Neuron (in vitro differentiated cells): ENCODE measurements around the gene SGSM2.

Source experiments
- H2AFZ ChIP-seq: one replicate; pipeline ENCODE4 v1.6.1; 2013; ENCODE audit warnings: low read depth, mild to moderate bottlenecking, inconsistent platforms, low read length, moderate library complexity
- H3K27me3 ChIP-seq: one replicate; pipeline ENCODE4 v1.6.1; 2013; ENCODE audit warnings: low read length; ENCODE audit not compliant: insufficient read depth
- H3K36me3 ChIP-seq: one replicate; pipeline ENCODE4 v1.6.1; 2013; ENCODE audit warnings: low read length; ENCODE audit not compliant: insufficient read depth
- H3K4me1 ChIP-seq: one replicate; pipeline ENCODE4 v1.6.1; 2013; ENCODE audit warnings: low read length; ENCODE audit not compliant: insufficient read depth
- H3K4me3 ChIP-seq: 2 replicates; pipeline ENCODE4 v1.5.1; 2013; ENCODE audit warnings: mild to moderate bottlenecking, low read length, moderate library complexity
- H3K9me3 ChIP-seq: one replicate; pipeline ENCODE4 v1.6.1; 2013; ENCODE audit warnings: low read length

Gene SGSM2

DNA sequence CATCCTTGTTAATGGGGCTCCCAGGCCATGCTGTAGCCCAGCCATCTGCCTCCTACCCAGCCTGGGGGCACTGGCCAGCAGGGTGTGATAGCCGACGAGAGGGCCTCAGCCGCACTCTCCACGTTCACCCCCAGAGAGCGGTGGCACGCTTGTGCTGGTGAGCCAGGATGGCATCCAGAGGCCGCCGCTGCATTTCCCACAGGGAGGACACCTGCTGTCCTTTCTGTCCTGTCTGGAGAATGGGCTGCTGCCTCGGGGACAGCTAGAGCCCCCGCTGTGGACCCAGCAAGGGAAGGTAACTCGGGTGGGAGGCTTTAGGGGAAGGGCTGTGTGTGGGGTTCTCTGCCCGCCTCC, 27.4 kb downstream of the SGSM2 start:
- no peaks in the 10 kb centered on the region for H3K27me3 ChIP-seq
- H3K4me3 ChIP-seq: no peak overlapping the region
- H2AFZ ChIP-seq: no peak overlapping the region
- H3K4me1 ChIP-seq: no peaks in the 10 kb centered on the region
- peaks cover 40% of the 10 kb centered on the region for H3K36me3 ChIP-seq
- no peaks in the 10 kb centered on the region for H3K9me3 ChIP-seq

DNA sequence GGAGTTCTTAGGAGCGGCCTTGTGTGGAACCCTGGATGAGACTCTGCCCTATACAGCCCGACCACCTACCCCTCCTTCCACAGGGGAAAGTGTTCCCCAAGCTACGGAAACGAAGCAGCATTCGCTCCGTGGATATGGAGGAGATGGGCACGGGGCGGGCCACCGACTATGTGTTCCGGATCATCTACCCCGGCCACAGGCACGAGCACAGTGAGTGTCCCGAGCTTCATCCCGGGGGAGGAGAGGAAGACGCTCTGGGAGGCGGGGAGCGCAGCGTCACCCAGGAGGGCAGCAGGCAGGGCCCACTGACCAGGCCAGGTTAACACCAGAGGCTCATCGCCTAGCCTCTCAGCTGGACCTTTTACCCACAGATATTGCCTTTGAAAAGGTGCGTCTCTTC, 27.8 kb downstream of the SGSM2 start:
- Histone ChIP-seq H3K36me3 (peaks cover 40% of the 10 kb centered on the region), H3K9me3 (no peaks in the 10 kb centered on the region), H3K4me1 (no peaks in the 10 kb centered on the region), H2AFZ (no peak overlapping the region), H3K27me3 (no peaks in the 10 kb centered on the region), H3K4me3 (no peak overlapping the region)

DNA sequence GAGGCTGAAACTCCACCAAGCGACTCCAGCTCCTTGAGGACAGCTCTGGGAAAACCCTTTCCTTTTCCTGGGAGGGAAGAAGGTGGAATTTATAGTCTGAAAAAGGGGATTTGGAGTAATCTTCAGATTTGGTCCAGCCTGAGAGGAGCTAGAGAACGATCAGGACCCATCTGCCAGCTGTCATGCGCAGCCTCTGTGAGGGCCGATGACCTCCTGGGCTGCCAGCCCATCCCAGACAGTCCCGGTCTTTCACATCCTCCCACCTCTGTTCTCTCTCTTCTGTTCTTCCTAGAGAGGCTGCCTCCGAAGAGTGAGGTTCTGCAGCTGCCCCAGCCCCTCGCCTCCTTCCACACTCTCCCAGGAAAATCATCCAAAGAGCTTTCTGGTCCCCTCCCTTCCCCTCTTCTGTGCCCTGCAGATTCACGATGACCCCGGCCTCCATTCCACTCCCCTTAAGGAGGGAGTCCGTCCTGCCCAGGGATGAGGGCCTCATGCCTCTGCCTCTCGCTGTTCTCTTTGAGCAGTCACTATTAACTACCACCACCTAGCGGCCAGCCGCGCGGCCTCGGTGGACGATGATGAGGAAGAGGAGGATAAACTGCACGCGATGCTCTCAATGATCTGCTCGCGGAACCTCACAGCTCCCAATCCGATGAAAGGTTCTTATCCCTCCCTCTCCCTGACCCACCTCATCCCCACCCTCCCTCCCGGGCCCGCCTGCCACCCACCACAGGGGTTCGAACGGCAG, 29.6 kb downstream of the SGSM2 start:
- Histone ChIP-seq H3K4me1 (no peaks in the 10 kb centered on the region), H3K9me3 (no peaks in the 10 kb centered on the region), H2AFZ (no peak overlapping the region), H3K27me3 (no peaks in the 10 kb centered on the region), H3K36me3 (peaks cover 41% of the 10 kb centered on the region), H3K4me3 (no peak overlapping the region)

DNA sequence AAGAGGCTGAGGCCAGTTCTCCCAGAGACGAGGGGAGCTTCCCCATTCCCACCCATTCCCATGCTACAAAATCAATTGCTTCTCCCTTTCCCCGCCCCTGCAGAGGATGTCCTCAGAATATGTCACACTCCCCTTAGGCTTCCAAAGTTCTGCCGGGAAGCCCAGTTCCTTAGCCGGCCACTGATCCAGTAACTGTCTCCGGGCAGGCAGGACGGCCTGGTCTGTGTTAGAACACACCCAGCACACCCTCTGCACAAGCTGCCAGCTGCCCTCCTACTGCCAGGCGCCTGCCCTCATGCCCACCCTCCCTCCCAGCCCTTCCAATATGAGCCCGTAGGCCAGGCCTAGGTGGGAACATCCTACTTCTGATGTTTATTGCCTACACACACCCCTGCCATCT, 31.1 kb downstream of the SGSM2 start:
- Histone ChIP-seq H3K9me3 (no peaks in the 10 kb centered on the region), H3K36me3 (peaks cover 40% of the 10 kb centered on the region), H3K4me1 (no peaks in the 10 kb centered on the region), H3K4me3 (no peak overlapping the region), H2AFZ (no peak overlapping the region), H3K27me3 (no peaks in the 10 kb centered on the region)

DNA sequence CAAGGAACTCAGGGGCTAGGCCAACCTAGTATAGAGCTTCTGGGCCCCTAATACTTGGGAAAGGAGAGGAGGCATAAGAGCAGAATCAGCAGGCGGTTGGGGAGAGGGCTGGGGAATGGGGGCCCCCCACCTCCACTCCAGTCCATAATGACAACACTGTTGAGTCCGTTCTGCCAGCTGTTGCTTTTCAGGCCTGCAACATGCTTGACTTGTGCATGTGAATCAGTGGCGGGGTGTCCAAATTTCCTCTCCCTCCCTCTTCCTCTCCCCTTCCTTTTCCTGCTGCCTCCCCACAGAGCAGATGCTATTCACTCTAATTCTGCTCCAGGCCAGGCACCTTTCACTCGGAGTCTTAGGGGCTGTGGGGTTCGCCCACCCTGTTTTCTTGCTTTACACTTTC, 31.7 kb downstream of the SGSM2 start:
- peaks cover 39% of the 10 kb centered on the region for H3K36me3 ChIP-seq
- H3K4me1 ChIP-seq: no peaks in the 10 kb centered on the region
- H3K9me3 ChIP-seq: no peaks in the 10 kb centered on the region
- no peaks in the 10 kb centered on the region for H3K27me3 ChIP-seq
- no peak overlapping the region for H2AFZ ChIP-seq
- no peak overlapping the region for H3K4me3 ChIP-seq

DNA sequence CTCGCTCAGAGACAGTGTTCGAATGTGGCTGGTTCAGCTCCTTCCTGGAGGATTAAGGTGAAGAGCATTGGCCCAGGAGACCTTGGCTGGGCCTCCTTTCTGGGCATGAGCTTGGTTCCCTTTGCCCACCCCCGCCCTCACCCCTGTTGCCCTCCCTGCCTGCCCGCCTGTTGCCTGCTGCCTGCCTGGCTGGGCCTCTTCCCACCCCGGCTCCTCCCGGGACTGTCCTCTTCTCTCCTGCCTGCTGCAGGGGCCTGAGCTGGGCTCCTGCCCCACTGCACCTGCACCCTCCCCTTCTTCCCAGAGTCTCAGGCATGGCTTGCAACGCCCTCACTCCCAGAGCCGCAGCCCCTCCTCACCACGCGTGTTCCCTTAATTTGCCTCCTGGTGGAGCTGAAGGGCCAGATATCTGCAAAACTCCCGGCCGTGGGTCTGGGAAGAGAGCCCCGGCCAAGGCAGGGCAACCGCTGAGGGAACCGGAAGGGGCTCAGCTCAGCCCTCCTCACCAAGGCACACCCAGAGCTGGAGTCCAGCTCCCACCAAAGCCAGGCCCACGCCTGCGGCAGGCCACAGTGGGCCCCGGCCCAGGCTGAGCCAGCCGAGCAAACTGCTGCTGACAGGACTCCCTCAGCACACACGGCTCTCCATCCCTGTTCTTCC, 32.4 kb downstream of the SGSM2 start:
- no peaks in the 10 kb centered on the region for H3K9me3 ChIP-seq
- H3K36me3 ChIP-seq: peaks cover 35% of the 10 kb centered on the region
- no peak overlapping the region for H3K4me3 ChIP-seq
- no peaks in the 10 kb centered on the region for H3K27me3 ChIP-seq
- H3K4me1 ChIP-seq: no peaks in the 10 kb centered on the region
- H2AFZ ChIP-seq: no peak overlapping the region

DNA sequence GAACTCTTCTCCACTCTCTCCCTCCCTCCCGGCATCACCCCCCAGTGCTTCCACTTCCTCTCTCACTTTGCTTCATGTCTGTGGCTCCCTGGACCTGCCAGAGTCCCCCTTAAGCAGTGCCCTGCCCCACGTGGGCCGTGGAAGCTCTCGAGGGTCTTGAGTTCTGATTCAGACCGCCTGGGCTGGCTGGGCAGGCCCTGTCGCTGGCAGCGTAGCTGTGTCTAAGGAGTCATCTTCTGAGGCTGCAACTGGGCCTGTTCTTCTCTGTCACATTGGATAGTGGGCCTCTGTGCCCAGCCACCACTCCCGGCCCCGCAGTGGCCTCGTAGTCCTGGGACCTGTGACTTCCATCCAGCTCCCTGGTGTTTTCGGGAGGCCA, 32.9 kb downstream of the SGSM2 start:
- no peak overlapping the region for H2AFZ ChIP-seq
- no peaks in the 10 kb centered on the region for H3K9me3 ChIP-seq
- no peak overlapping the region for H3K4me3 ChIP-seq
- no peaks in the 10 kb centered on the region for H3K4me1 ChIP-seq
- no peaks in the 10 kb centered on the region for H3K27me3 ChIP-seq
- H3K36me3 ChIP-seq: peaks cover 33% of the 10 kb centered on the region

DNA sequence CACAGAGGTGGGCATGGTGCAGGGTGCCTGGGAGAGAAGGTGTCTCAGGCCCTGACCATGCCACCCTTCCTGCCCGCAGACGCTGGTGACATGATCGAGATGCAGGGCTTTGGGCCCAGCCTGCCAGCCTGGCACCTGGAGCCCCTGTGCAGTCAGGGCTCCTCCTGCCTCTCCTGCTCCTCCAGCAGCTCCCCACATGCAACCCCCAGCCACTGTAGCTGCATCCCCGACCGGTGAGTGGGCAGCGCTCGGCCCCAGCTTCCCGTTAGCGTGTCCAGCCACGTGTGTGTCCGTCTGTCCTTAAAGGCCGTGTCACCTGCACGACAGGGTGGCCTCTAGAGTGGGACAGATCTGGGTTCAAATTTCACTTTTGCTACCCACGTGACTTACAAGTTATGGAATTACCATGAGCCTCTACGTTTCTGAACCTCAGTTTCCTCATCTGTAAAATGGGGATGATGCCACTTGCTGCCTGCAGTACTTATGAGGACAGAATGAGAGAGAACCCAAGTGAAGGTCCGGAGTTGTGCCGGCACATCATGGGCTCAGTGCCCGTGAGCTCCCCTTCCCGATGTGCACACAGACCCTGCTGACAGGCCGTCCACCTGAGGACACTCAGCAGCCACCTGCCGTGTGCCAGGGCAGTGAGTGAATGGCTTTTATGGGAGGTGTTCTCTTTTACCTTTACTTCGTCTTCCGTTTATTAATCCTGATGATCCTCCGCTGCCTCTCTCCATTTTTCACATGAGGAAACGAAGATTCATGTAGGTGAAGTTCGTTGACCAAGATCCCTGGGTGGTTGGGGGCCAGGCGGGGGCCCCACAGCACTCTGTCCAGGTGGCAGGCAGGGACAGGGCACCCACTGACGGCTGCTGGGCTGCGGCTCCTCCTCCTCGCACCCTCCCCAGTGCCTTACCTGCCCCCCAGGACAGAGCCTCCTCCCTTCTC, 34.2 kb downstream of the SGSM2 start:
- Histone ChIP-seq H3K27me3 (no peaks in the 10 kb centered on the region), H3K36me3 (peaks cover 34% of the 10 kb centered on the region), H2AFZ (no peak overlapping the region), H3K9me3 (no peaks in the 10 kb centered on the region), H3K4me3 (no peak overlapping the region), H3K4me1 (no peaks in the 10 kb centered on the region)

DNA sequence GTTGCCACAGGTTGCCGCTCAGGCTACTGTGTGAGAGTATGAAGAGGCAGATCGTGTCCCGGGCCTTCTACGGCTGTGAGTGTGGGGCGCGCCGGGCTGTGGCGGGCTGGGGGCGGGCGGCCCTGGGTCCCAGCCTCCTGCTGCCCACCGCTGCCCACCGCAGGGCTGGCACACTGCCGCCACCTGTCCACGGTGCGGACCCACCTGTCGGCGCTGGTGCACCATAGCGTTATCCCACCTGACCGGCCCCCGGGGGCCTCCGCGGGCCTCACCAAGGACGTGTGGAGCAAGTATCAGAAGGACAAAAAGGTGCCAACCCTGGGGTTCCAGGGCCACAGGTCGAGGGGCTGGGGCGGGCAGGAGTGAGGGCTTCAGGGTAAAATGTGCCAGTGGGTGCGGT, 34.9 kb downstream of the SGSM2 start:
- H2AFZ ChIP-seq: no peak overlapping the region
- no peaks in the 10 kb centered on the region for H3K9me3 ChIP-seq
- no peaks in the 10 kb centered on the region for H3K27me3 ChIP-seq
- H3K36me3 ChIP-seq: peaks cover 40% of the 10 kb centered on the region
- no peak overlapping the region for H3K4me3 ChIP-seq
- H3K4me1 ChIP-seq: no peaks in the 10 kb centered on the region

DNA sequence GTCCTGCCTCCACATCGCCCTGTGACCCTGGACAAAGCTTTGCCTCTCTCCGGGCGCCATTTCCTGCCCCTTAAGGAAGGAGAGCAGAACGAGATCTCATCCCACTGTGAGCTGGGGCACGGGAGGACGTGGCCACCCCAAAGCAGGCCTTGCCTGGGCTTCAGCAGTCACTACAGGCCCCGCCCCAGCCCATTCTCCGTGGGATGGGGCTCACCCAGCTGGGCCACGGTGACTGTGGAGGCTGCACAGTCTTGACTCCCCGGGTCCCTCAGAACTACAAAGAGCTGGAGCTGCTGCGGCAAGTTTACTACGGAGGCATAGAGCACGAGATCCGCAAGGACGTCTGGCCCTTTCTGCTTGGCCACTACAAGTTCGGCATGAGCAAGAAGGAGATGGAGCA, 35.4 kb downstream of the SGSM2 start:
- H3K4me1 ChIP-seq: no peaks in the 10 kb centered on the region
- H3K27me3 ChIP-seq: no peaks in the 10 kb centered on the region
- H3K36me3 ChIP-seq: peaks cover 42% of the 10 kb centered on the region
- no peak overlapping the region for H2AFZ ChIP-seq
- H3K4me3 ChIP-seq: no peak overlapping the region
- no peaks in the 10 kb centered on the region for H3K9me3 ChIP-seq

DNA sequence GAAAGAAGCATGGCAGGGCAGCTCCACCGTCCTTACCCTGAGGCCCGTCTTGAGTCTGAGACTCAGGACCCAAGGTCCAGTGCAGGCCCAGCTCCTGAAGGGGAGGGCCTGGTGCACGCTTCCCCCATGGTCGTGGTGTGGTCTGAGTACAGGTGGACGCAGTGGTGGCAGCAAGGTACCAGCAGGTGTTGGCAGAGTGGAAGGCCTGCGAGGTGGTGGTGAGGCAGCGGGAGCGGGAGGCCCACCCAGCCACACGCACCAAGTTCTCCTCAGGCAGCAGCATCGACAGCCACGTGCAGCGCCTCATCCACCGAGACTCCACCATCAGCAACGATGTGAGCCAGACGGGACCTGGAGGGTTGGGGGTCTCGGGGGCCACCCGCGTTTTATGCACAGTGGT, 35.9 kb downstream of the SGSM2 start:
- no peaks in the 10 kb centered on the region for H3K27me3 ChIP-seq
- peaks cover 46% of the 10 kb centered on the region for H3K36me3 ChIP-seq
- no peaks in the 10 kb centered on the region for H3K4me1 ChIP-seq
- H2AFZ ChIP-seq: no peak overlapping the region
- H3K9me3 ChIP-seq: no peaks in the 10 kb centered on the region
- no peak overlapping the region for H3K4me3 ChIP-seq

DNA sequence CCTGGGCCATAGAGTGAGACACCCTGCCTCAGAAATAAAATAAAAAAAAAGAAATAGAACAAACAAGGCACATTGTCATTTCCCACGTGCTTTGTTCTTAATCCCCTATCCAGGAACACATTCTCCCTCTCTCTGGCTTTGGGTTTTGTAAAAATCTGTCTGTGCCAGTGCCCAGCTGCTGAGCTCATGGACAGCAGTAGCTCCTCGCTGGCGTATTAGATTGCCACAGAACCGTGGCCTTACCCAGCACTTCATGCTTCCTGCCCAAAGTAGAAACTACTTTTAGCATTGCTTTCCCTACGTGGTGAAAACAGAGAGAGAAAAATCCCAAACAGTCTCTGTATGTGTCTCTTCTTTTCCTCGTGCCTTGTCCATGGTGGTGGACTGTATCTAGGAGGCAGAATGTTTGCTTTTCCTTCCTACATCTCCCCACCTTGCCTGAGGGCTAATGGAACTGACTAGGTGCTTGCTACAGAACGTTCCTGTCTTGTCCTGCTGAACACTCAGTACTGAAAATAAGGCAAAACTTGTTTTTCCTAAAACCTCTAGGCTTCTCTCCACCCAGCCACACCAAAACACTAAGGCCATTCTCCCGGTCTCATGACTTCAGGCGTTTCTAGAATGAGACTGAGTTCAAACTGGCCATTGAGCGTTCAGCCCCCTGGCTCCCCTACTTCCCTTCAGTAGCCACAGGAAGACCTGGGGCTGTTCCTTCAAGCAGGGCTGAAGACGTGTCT, 37.4 kb downstream of the SGSM2 start:
- Histone ChIP-seq H3K36me3 (peaks cover 55% of the 10 kb centered on the region), H3K4me1 (no peaks in the 10 kb centered on the region), H3K9me3 (no peaks in the 10 kb centered on the region), H3K4me3 (no peak overlapping the region), H3K27me3 (no peaks in the 10 kb centered on the region), H2AFZ (no peak overlapping the region)

DNA sequence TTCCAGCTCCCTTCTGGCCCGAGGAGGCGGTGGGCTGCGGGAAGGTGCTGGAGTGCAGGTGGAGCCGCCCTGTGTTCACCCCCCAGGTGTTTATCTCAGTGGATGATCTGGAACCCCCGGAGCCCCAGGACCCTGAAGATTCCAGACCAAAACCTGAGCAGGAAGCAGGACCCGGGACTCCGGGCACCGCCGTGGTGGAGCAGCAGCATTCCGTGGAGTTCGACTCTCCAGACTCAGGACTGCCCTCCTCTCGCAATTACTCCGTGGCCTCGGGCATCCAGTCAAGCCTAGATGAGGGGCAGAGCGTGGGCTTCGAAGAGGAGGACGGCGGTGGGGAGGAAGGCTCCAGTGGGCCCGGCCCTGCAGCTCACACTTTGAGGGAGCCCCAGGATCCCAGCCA, 38.1 kb downstream of the SGSM2 start:
- Histone ChIP-seq H3K4me1 (no peaks in the 10 kb centered on the region), H3K4me3 (no peak overlapping the region), H3K9me3 (no peaks in the 10 kb centered on the region), H2AFZ (no peak overlapping the region), H3K27me3 (no peaks in the 10 kb centered on the region), H3K36me3 (peaks cover 61% of the 10 kb centered on the region)
